ACHN (cell line): ENCODE measurements around the gene COL6A1.
"Not testable (repeated sequence)": the region's sequence is repeated elsewhere in the genome, so short reads cannot be mapped to it uniquely, and the experiment has no call there.

Source experiments
- DNase-seq: peaks from one replicate; pipeline ENCODE4 v3.0.0-alpha.2; 2015
- in situ Hi-C: cut with HindIII; loops from 2 replicates; pipeline ENCODE4 v1.10.0; 2017; ENCODE audit warnings: low sequenced_read_pairs, low pct_ligation_motif_present, low pct_unique_long_range_greater_than_20kb

COL6A1 gene

GRCh38 chr21:45959779-45960390 lies 21.7 kb upstream of the COL6A1 start:
- in situ Hi-C loops: no loop called here
- no peak for DNase-seq

DNA sequence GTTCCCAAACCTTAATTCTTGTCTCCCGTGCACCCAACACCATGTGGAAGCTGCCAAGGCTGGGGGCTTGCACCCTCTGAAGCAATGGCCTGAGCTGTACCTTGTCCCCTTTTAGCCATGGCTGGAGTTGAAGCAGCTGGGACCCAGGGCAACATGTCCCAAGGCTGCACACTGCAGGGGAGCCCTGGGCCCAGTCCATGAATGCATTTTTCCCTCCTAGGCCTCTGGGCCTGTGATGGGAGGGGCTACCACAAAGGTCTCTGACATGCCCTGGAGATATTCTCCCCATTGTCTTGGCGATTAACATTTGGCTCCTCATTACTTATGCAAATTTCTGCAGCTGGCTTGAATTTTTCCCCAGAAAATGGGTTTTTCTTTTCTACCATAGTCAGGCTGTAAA lies 20.2 kb upstream of the COL6A1 start:
- DNase-seq, in situ Hi-C loops: not testable (repeated sequence)

GRCh38 chr21:45962531-45963231 lies 18.9 kb upstream of the COL6A1 start:
- in situ Hi-C loops: no loop called here
- no peak for DNase-seq

- in situ Hi-C loops: no loop called here
These were observed 18.4 kb upstream of the COL6A1 start for GRCh38 chr21:45963232-45963570.

GRCh38 chr21:45964649-45965048 lies 16.9 kb upstream of the COL6A1 start:
- in situ Hi-C loops: no loop called here
- DNase-seq: no peak

More at GRCh38 chr21:45963232-45963570, 18.4 kb upstream of the COL6A1 start:
- no peak for DNase-seq

- in situ Hi-C loops: no loop called here
- no peak for DNase-seq
These were observed 16.3 kb upstream of the COL6A1 start for GRCh38 chr21:45965084-45965809.

DNA sequence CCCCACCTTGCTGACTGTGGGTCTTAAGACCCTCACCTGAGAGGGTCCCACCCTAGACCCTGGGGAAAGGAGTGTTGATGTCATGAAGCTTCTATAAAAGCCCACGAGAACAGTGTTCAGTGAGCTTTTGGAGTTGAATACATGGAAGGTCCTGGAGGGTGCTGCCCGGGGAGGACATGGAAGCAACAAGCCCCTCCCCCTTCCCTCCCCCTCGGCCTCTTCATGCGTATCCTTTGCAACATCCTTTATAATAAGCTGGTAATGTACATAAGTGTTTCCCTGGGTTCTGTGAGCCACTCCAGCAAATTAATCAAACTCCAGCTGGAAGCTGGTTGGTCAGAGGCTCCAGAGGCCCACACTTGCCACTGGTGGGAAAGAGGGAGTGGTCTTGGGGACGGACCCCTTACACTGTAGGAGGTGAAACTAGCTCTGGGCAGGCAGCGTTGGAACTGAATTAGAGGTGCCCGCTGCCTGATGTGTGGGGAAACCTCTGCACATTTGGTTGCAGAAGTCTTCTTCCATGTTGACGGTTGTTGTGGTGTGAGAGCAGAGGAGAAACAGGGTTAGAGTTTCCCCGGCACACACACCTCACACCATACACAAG lies 14.7 kb upstream of the COL6A1 start:
- in situ Hi-C loops: no loop called here
- no peak for DNase-seq

GRCh38 chr21:45969921-45970673 lies 11.5 kb upstream of the COL6A1 start:
- DNase-seq: no peak
- in situ Hi-C loops: no loop called here

DNA sequence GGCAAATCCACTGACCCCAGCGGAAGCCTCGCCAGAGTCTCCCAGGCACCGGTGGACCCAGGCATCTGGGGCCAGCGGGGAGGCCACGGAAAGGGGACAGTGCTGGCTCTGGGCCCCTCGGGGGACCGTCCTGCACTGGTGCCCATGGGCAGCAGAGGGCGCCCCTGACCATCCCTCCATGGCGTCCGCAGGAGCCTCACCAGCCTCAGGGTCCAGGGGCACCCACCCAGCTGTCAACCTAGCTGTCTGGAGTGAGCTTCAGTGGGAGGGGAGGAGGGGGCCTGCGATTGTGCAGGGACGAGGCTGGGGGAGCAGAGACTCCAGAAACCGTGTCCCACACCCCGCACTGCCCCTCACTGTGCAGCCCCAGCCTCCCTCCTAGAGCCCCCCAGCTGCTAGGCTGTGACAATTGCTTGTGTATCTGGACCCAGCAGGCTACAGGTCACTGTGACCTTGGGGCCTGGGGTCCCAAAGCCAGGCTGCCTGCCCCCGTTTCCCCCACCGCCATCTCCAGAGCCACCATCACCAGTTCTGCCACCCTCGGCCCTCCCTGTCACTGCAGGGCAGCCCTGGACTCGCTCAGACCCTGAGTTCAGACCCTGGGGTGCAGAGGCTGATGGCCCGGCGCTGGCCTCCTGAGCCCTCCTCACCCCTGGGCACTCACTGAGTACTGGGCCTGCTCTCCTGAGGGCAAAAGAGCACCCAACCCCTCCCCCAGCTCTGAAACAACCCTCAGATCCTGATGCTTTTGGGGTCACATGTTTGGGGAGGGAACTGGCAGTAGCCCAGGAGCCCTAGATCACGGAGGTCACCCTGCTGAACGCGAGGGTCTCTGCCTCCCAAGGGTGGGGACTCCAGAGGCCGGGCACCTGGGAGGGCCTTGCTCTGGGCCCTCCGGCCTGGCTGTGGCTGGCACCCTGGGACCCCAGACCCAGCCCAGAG lies 10.6 kb upstream of the COL6A1 start:
- in situ Hi-C loops: no loop called here
- peak; percentile 34 for DNase-seq

DNA sequence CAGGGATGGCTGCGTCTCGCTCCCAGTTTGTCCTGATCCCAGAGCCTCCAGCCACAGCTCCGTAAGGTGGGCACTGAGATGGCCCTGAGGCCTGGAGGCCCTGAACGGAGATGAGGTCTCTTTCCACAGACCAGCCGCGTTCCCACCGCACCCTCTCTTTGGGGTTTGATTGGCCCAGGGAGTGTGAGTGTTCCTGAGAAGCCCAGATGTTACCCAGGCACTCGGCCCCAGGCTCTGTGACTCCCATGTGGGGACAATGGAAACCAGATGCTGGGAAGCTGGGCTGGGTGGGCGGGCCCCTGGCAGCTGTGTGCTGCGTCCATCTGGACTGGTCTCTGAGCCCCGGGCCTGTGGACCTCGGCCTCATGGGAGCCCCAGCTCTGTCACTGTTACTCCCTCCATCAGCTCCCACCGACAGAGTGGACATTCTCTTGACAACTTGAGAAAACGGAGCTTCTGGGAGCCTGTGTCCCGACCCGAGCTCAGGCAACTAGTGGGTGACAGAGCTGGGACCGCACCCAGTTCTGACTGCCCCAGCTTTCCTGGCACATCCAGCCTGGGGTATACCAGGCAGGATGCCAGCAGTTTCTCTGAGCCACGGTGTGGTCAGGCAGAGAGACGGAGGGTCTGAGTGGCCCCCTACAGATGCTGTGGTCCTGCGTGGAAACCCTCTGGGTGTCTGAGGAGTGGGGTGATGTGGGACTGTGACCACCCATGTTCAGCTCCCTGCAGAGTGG lies 9.8 kb upstream of the COL6A1 start:
- in situ Hi-C loops: no loop called here
- no peak for DNase-seq

GRCh38 chr21:45972353-45972715 lies 9.2 kb upstream of the COL6A1 start:
- in situ Hi-C loops: no loop called here
- DNase-seq: no peak

GRCh38 chr21:45972716-45973474 lies 8.7 kb upstream of the COL6A1 start:
- DNase-seq: no peak
- in situ Hi-C loops: no loop called here

DNA sequence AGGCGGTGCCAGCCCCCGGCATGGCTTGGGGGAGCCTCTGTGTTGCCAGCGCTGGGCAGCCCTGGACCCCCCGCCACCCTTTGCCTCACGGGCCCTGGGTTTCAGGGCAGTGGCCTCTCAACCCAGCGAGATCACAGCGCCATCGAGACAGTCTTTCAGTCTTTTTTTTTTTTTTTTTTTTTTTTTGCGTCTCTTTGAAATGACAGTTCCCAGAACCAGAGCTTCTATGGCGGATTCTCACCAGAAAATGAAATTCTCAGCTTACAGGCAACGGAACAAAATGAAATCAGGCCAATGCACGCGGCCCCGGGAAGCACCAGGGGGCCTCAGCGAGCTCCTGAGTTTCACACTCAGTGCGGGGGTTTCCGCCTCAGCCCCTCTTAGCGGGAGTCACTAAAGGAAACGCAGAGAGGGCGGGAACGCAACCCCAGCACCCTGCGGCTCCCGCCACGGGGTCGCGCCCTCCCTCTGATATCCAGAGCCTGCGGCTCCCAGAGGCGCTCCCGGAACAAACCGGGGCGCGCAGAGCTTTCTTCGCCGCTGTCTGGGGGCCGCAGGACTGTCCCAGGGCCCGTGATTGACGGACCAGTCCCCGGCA lies 8.0 kb upstream of the COL6A1 start:
- in situ Hi-C loops: no loop called here
- DNase-seq: peak; percentile 56

DNA sequence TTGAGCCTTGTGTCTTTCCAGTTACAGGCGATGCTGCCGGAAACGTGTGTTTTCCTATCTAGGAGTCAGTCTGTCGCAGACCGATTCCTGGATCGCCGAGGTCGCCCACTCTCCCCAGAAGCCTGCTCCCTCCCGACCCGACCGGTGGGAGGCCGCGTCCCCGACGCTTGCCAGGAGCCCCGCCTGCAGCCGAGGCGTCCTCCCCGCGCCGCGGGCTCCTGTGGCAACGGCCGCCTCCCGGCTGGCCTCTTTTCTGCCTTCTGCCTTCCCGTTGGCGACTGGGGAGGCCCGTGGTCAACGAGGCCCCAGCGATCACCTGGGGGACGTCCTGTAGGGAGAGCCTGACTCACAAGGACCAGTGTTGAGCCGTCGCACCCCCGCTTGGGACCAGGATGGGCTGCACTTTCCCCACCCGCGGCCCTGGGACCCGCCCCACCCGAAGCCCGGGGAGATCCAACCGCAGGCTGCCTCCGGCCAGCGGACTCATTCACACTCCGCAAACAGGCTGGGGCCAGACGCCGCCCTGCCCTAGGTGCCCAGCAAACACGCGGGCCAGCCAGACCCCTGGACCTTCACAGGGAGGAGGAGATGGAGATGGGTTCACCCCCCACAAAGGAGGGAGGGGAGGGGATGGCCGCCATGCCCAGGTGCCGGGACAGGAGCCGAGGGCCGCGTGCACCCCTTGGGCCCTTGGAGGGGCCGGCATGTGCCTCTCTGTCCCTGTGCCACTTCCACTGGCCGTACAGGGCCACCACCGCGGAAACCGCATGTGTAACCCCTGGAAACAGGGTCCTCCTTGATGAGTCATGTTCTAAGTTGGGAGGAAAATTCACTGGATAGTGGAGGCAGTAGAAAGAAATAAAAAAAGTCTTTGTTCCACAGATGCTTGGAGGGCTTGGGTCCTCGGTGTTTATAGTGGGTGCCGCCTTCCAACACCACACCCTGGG lies 7.2 kb upstream of the COL6A1 start:
- peak; percentile 7 for DNase-seq
- in situ Hi-C loops: no loop called here

GRCh38 chr21:45975020-45975666 lies 6.4 kb upstream of the COL6A1 start:
- DNase-seq: no peak

More at GRCh38 chr21:45975020-45975666, 6.4 kb upstream of the COL6A1 start:
- in situ Hi-C loops: no loop called here
